GM12891 (cell line): Measurements from ENCODE around the gene DLGAP1.

ENCODE experiments used
- DNase-seq: peaks from one replicate; pipeline ENCODE4 v3.0.0; 2011; ENCODE audit warnings: low spot score; ENCODE audit not compliant: insufficient read length
- FAIRE-seq: peaks from 2 replicates; lab custom pipeline; 2011; peaks lifted over from hg19 to GRCh38; lab: Jason Lieb, UNC
- PAX5 ChIP-seq: IDR thresholded peaks from 2 replicates; pipeline ENCODE4 v1.6.1; 2011; ENCODE audit warnings: low read length, moderate library complexity, mild to moderate bottlenecking; ENCODE audit not compliant: insufficient read depth, severe bottlenecking
- POLR2A ChIP-seq: IDR thresholded peaks from 2 replicates; pipeline ENCODE4 v1.6.1; 2011; ENCODE audit warnings: low read depth, low read length, control low read depth
- POLR2AphosphoS5 ChIP-seq: IDR thresholded peaks from 2 replicates; pipeline ENCODE4 v1.6.1; 2011; ENCODE audit warnings: low read depth, low read length, control low read depth
- POU2F2 ChIP-seq: IDR thresholded peaks from 2 replicates; pipeline ENCODE4 v1.6.1; 2011; ENCODE audit warnings: low read depth, mild to moderate bottlenecking, control low read depth, low read length, moderate library complexity
- SPI1 ChIP-seq: IDR thresholded peaks from 2 replicates; pipeline ENCODE4 v1.6.1; 2011; ENCODE audit warnings: low read depth, low read length, control low read depth
- TAF1 ChIP-seq: IDR thresholded peaks from 2 replicates; pipeline ENCODE4 v1.6.1; 2011; ENCODE audit warnings: low read depth, low read length, control low read depth

Gene DLGAP1

GRCh38 chr18:3448838-3449511, 1006.1 kb downstream of the DLGAP1 start:
- DNase-seq (peak; percentile 50), FAIRE-seq (peak; percentile 43)
- no peak for TF ChIP-seq SPI1
- peak; percentile 75 for TF ChIP-seq TAF1
- no peak for TF ChIP-seq POU2F2
- TF ChIP-seq POLR2A: peak; percentile 64; the same call in 1 of the 2 replicates
- TF ChIP-seq PAX5: peak; percentile 77
- peak; percentile 77 for TF ChIP-seq POLR2AphosphoS5

- peak; percentile 82 for FAIRE-seq
- peak; percentile 60 for DNase-seq
- no peak for TF ChIP-seq POLR2A
- no peak for TF ChIP-seq TAF1
- TF ChIP-seq POU2F2: no peak
- TF ChIP-seq POLR2AphosphoS5: no peak
- no peak for TF ChIP-seq SPI1
- TF ChIP-seq PAX5: no peak
Observed at GRCh38 chr18:3447895-3448837, 1006.9 kb downstream of the DLGAP1 start.

- no peak for TF ChIP-seq POLR2A
- TF ChIP-seq SPI1: no peak
- TF ChIP-seq POLR2AphosphoS5: no peak
- TF ChIP-seq TAF1: no peak
- no peak for TF ChIP-seq PAX5
- no peak for TF ChIP-seq POU2F2
- DNase-seq (no peak), FAIRE-seq (no peak)
Observed at GRCh38 chr18:3447068-3447894, 1007.8 kb downstream of the DLGAP1 start.
